ENCODE data around the gene PTPRD. TPM values are rescaled to one million over a fixed set of nuclear protein-coding genes. Genes with fewer than 3 reads are reported as not detected.

The PTPRD gene
- total RNA-seq, 2 donors from 2014 or later, result 97.4 to 101 TPM

DNA sequence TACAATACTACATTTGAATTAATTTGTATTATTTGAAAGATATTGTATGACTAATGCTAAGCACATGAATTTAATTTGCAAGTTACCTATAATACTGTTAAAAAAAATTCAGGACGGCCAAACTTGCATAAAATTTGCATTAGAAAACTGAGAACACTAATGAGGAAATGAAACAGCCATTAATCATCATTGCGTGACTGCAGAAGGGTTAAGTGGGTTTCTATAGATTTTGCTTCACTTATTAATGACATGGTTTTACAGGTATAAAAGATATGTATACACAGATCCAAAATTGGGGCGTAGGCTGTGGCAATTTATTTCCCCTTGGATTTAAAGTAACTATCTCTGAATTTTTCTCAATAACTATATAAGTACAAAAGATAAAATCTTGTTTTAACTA is 882.6 kb downstream of the PTPRD start:
- H3K36me3 Mint-ChIP-seq (ENCODE audit: low read depth), result no peaks in the 10 kb centered on the region

DNA sequence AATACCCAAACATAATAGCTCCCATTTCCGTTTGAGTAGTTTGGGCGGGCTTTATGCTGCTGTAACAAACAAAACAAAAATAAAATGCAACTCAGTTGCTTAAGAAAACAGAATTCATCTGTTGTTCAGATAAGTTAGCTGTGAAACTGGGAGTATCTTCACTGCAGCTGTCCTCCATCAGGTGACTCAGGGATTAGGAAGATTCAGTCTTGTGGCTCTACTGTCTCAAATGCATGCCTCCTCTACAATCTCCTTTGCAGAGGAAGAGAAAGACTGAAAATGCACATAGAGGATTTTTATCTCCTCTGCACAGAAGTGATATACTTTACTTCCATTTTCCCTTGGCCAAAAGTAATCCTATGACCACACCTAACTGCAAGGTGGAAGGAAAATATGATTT is 883.7 kb downstream of the PTPRD start:
- Histone ChIP-seq H3K36me3 (ENCODE audit: control insufficient read depth, insufficient read depth, low read length) (no peaks in the 10 kb centered on the region), H3K9ac (ENCODE audit: extremely low read depth, low read length, poor library complexity, severe bottlenecking) (no peak overlapping the region), H3K9me3 (ENCODE audit: control insufficient read depth, low read length) (no peaks in the 10 kb centered on the region), H3K4me3 (ENCODE audit: low read length) (no peak overlapping the region), H3K4me1 (ENCODE audit: control insufficient read depth, insufficient read depth, low read length) (no peaks in the 10 kb centered on the region), H3K27me3 (ENCODE audit: control insufficient read depth, insufficient read depth, low read length, poor library complexity, severe bottlenecking) (no peaks in the 10 kb centered on the region), H3K27ac (ENCODE audit: low read depth, low read length) (no peak overlapping the region)
- Mint-ChIP-seq H3K27ac (no peak overlapping the region), H3K36me3 (ENCODE audit: low read depth) (no peaks in the 10 kb centered on the region), H3K4me1 (no peaks in the 10 kb centered on the region), H3K27me3 (ENCODE audit: insufficient read depth) (no peaks in the 10 kb centered on the region), H3K4me3 (no peak overlapping the region), H3K9me3 (no peaks in the 10 kb centered on the region)
- no peak for DNase-seq
- TF ChIP-seq, protein P1, sequence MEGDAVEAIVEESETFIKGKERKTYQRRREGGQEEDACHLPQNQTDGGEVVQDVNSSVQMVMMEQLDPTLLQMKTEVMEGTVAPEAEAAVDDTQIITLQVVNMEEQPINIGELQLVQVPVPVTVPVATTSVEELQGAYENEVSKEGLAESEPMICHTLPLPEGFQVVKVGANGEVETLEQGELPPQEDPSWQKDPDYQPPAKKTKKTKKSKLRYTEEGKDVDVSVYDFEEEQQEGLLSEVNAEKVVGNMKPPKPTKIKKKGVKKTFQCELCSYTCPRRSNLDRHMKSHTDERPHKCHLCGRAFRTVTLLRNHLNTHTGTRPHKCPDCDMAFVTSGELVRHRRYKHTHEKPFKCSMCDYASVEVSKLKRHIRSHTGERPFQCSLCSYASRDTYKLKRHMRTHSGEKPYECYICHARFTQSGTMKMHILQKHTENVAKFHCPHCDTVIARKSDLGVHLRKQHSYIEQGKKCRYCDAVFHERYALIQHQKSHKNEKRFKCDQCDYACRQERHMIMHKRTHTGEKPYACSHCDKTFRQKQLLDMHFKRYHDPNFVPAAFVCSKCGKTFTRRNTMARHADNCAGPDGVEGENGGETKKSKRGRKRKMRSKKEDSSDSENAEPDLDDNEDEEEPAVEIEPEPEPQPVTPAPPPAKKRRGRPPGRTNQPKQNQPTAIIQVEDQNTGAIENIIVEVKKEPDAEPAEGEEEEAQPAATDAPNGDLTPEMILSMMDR (conservative IDR thresholded peaks at IDR 0.05), result no peak
- 82 to 91% methylated on average over 2 of the region's 2 CpGs for WGBS, 2 experiments (ENCODE audit: insufficient coverage in 1 of 2, insufficient read length in 1 of 2)

More for the DNA sequence above, 882.6 kb downstream of the PTPRD start:
- WGBS, 2 experiments (ENCODE audit: insufficient coverage in 1 of 2, insufficient read length in 1 of 2), result 82% methylated on average over 3 of the region's 3 CpGs; no CpG with 5 or more reads in 1 of the 2 experiments
- H3K9me3 Mint-ChIP-seq, result no peaks in the 10 kb centered on the region
- Histone ChIP-seq H3K9ac (ENCODE audit: extremely low read depth, low read length, poor library complexity, severe bottlenecking) (no peak overlapping the region), H3K4me1 (ENCODE audit: control insufficient read depth, insufficient read depth, low read length) (no peaks in the 10 kb centered on the region), H3K27ac (ENCODE audit: low read depth, low read length) (no peak overlapping the region), H3K27me3 (ENCODE audit: control insufficient read depth, insufficient read depth, low read length, poor library complexity, severe bottlenecking) (no peaks in the 10 kb centered on the region), H3K4me3 (ENCODE audit: low read length) (no peak overlapping the region), H3K36me3 (ENCODE audit: control insufficient read depth, insufficient read depth, low read length) (no peaks in the 10 kb centered on the region), H3K9me3 (ENCODE audit: control insufficient read depth, low read length) (no peaks in the 10 kb centered on the region)
- H3K27ac Mint-ChIP-seq, result no peak overlapping the region
- DNase-seq, result no peak
- TF ChIP-seq, protein P1 (conservative IDR thresholded peaks at IDR 0.05), result no peak
- H3K4me1 Mint-ChIP-seq, result no peaks in the 10 kb centered on the region
- no peaks in the 10 kb centered on the region for H3K27me3 Mint-ChIP-seq (ENCODE audit: insufficient read depth)
- no peak overlapping the region for H3K4me3 Mint-ChIP-seq

DNA sequence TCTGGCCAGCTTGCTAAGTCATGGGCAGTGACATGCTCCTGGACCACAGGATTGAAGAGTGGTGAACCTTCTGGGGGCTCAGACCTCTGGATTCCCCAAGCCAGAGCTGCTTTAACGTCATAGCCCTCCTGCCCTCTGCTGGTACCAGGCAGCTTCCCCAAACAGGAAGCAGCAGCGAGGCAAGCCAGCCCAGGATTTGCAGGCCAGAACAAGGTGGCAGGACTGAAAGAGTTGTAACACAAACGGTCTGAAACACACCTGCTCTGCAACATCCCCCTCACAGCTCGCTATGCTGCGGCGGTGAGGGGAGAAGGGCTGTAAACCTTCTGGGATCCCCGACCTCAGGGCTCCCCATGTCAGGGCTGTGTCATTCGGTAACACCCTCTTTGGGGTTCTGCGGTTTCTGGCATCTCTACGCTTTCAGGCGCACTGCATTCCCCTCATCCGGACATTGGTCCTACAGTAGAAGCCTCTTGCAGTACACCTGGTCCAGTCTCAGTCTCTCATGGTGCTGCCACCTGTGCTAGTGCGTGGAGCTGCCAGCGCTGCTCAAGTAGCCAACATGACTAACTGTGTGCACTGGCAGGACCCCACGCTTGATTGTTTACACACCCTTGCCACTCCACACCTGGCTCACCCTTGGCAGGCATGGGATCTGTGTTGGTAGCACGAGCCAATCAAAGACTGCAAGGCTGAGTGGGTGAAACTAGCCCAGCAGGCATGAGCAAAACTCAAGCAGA is 893.3 kb downstream of the PTPRD start:
- Histone ChIP-seq H3K4me3 (ENCODE audit: low read length) (no peak overlapping the region), H3K36me3 (ENCODE audit: control insufficient read depth, insufficient read depth, low read length) (no peaks in the 10 kb centered on the region), H3K9me3 (ENCODE audit: control insufficient read depth, low read length) (peaks cover 8% of the 10 kb centered on the region), H3K4me1 (ENCODE audit: control insufficient read depth, insufficient read depth, low read length) (no peaks in the 10 kb centered on the region), H3K9ac (ENCODE audit: extremely low read depth, low read length, poor library complexity, severe bottlenecking) (no peak overlapping the region), H3K27me3 (ENCODE audit: control insufficient read depth, insufficient read depth, low read length, poor library complexity, severe bottlenecking) (no peaks in the 10 kb centered on the region), H3K27ac (ENCODE audit: low read depth, low read length) (no peak overlapping the region)
- no peak overlapping the region for H3K27ac Mint-ChIP-seq
- peak; percentile 75 for DNase-seq
- no peak overlapping the region for H3K4me3 Mint-ChIP-seq
- H3K9me3 Mint-ChIP-seq, result peaks cover 10% of the 10 kb centered on the region
- no peaks in the 10 kb centered on the region for H3K4me1 Mint-ChIP-seq
- whole genome bisulfite sequencing, 2 experiments (ENCODE audit: insufficient coverage in 1 of 2, insufficient read length in 1 of 2), result 85 to 96% methylated on average over 14 to 16 of the region's 16 CpGs
- H3K36me3 Mint-ChIP-seq (ENCODE audit: low read depth), result no peaks in the 10 kb centered on the region
- TF ChIP-seq, protein P1 (conservative IDR thresholded peaks at IDR 0.05), result peak; percentile 21
- no peaks in the 10 kb centered on the region for H3K27me3 Mint-ChIP-seq (ENCODE audit: insufficient read depth)

Data from endodermal cell (in vitro differentiated cells).